ENCODE results near the gene LYPLA2.

The LYPLA2 gene

DNA sequence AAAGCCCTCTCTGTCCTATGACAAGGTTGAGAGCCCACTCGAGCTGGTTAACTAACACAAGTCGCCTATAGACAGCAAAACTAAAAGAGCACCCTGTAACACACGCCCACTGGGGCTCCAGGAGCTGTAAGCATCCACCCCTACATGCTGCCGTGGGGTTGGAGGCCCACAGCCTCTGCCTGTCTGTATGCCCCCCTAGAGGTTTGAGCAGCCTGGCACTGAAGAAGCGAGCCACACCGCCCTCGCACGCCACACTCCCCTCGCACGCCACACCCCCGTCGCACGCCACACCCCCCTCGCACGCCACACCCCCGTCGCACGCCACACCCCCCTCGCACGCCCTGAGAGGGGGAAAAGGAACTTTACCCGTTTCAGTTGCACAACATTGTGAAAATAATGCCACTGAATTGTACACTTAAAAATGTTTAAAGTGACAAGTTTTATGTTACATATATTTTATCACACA, 47.5 kb downstream of the LYPLA2 start:
- DNase-seq, result peak; percentile 58

DNA sequence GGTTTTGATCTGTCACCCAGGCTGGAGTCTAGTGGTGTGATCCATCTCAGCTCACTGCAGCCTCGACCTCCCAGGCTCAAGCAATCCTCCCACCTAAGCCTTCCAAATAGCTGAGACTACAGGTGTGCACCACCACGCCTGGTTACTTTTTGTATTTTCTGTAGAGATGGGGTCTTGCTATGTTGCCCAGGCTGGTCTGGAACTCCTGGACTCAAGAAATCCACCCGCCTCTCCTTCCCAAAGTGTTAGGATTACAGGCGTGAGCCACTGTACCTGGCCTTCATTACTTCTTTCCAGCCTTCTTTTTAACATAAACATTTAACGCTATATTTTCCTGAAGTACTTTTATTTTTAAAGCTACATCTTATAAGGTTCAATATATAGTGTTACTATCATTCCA, 52.7 kb downstream of the LYPLA2 start:
- DNase-seq, result no peak

All from MV-4-11 (cell line).